Measurements from ENCODE around the gene OR56A5.
A peak's percentile ranks its signal among the peaks of the same experiment; 100 is the strongest.

The OR56A5 gene

GRCh38 chr11:5992604-5993251 is 24.4 kb upstream of the OR56A5 start:
- TF ChIP-seq CTCF (IDR thresholded peaks at IDR 0.05) = peak; percentile 76

- no peak for TF ChIP-seq CTCF (IDR thresholded peaks at IDR 0.05)
Observed at GRCh38 chr11:5992150-5992549, 23.9 kb upstream of the OR56A5 start.

GRCh38 chr11:5989203-5989602 is 20.9 kb upstream of the OR56A5 start:
- TF ChIP-seq CTCF (IDR thresholded peaks at IDR 0.05) = no peak

- no peak for TF ChIP-seq CTCF (IDR thresholded peaks at IDR 0.05)
Observed at GRCh38 chr11:5986885-5987284, 18.6 kb upstream of the OR56A5 start, which contains the start of gene OR52L1. TSS of gene OR52L1 (minus strand) at chr11:5986985. CDS start at chr11:5986930, 55 bp downstream.

- TF ChIP-seq CTCF (IDR thresholded peaks at IDR 0.05) = no peak
Observed at GRCh38 chr11:5983443-5983842, 15.1 kb upstream of the OR56A5 start.

GRCh38 chr11:5973530-5973929 is 5.2 kb upstream of the OR56A5 start:
- TF ChIP-seq CTCF (IDR thresholded peaks at IDR 0.05) = no peak

GRCh38 chr11:5967708-5968107 is 586 bp downstream of the OR56A5 start:
- no peak for TF ChIP-seq CTCF (IDR thresholded peaks at IDR 0.05)

- TF ChIP-seq CTCF (IDR thresholded peaks at IDR 0.05) = no peak
Observed at GRCh38 chr11:5966958-5967357, 1.3 kb downstream of the OR56A5 start.

Data from LNCAP (cell line).